ENCODE measurements around the gene ARL4D.
"Not testable (repeated sequence)": the region's sequence is repeated elsewhere in the genome, so short reads cannot be mapped to it uniquely, and the experiment has no call there.

DNA sequence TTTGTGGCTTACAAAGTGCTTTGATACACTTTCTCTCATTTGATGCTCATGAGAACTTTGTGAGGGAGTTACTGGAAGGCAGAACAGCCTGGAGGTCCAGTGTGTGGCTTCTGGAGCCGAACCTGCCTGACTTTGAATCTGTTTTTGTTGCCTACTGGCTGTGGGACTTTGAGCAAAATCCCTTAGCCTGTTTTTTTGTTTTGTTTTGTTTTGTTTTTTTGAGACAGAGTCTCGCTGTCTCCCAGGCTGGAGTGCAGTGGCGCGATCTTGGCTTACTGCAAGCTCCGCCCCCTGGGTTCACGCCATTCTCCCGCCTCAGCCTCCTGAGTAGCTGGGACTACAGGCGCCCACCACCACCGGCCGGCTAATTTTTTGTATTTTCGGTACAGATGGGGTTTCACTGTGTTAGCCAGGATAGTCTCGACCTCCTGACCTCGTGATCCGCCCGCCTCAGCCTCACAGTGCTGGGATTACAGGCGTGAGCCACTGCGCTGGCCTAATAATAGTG, 20.6 kb downstream of the ARL4D start:
- TF ChIP-seq, protein P1, sequence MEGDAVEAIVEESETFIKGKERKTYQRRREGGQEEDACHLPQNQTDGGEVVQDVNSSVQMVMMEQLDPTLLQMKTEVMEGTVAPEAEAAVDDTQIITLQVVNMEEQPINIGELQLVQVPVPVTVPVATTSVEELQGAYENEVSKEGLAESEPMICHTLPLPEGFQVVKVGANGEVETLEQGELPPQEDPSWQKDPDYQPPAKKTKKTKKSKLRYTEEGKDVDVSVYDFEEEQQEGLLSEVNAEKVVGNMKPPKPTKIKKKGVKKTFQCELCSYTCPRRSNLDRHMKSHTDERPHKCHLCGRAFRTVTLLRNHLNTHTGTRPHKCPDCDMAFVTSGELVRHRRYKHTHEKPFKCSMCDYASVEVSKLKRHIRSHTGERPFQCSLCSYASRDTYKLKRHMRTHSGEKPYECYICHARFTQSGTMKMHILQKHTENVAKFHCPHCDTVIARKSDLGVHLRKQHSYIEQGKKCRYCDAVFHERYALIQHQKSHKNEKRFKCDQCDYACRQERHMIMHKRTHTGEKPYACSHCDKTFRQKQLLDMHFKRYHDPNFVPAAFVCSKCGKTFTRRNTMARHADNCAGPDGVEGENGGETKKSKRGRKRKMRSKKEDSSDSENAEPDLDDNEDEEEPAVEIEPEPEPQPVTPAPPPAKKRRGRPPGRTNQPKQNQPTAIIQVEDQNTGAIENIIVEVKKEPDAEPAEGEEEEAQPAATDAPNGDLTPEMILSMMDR (IDR thresholded peaks at IDR 0.05), result not testable (repeated sequence)
- not testable (repeated sequence) for TF ChIP-seq TCF7L2 (IDR thresholded peaks at IDR 0.05; ENCODE audit: low read depth, low read length); SIN3A (IDR thresholded peaks at IDR 0.05; ENCODE audit: borderline replicate concordance, insufficient read depth, low read depth, low read length); POLR2AphosphoS5 (IDR thresholded peaks at IDR 0.05; ENCODE audit: low read depth, low read length)
- TF ChIP-seq, protein P2, sequence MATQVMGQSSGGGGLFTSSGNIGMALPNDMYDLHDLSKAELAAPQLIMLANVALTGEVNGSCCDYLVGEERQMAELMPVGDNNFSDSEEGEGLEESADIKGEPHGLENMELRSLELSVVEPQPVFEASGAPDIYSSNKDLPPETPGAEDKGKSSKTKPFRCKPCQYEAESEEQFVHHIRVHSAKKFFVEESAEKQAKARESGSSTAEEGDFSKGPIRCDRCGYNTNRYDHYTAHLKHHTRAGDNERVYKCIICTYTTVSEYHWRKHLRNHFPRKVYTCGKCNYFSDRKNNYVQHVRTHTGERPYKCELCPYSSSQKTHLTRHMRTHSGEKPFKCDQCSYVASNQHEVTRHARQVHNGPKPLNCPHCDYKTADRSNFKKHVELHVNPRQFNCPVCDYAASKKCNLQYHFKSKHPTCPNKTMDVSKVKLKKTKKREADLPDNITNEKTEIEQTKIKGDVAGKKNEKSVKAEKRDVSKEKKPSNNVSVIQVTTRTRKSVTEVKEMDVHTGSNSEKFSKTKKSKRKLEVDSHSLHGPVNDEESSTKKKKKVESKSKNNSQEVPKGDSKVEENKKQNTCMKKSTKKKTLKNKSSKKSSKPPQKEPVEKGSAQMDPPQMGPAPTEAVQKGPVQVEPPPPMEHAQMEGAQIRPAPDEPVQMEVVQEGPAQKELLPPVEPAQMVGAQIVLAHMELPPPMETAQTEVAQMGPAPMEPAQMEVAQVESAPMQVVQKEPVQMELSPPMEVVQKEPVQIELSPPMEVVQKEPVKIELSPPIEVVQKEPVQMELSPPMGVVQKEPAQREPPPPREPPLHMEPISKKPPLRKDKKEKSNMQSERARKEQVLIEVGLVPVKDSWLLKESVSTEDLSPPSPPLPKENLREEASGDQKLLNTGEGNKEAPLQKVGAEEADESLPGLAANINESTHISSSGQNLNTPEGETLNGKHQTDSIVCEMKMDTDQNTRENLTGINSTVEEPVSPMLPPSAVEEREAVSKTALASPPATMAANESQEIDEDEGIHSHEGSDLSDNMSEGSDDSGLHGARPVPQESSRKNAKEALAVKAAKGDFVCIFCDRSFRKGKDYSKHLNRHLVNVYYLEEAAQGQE (IDR thresholded peaks at IDR 0.05; ENCODE audit: insufficient read depth in 1 of 2, low read depth in 2 of 2, low read length in 1 of 2), result not testable (repeated sequence)

Data from Panc1 (cell line).